Measurements from ENCODE around the gene IQCB1.

Gene IQCB1, protein sequence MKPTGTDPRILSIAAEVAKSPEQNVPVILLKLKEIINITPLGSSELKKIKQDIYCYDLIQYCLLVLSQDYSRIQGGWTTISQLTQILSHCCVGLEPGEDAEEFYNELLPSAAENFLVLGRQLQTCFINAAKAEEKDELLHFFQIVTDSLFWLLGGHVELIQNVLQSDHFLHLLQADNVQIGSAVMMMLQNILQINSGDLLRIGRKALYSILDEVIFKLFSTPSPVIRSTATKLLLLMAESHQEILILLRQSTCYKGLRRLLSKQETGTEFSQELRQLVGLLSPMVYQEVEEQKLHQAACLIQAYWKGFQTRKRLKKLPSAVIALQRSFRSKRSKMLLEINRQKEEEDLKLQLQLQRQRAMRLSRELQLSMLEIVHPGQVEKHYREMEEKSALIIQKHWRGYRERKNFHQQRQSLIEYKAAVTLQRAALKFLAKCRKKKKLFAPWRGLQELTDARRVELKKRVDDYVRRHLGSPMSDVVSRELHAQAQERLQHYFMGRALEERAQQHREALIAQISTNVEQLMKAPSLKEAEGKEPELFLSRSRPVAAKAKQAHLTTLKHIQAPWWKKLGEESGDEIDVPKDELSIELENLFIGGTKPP

GRCh38 chr3:121834671-121835464 is at the start of gene IQCB1, which contains the start of gene EAF2:
Gene IQCB1 (minus strand): TSS chr3:121835060. CDS start chr3:121828960, 6,100 bp downstream.
Gene EAF2 (plus strand): TSS chr3:121835209. CDS start chr3:121835286, 77 bp downstream.
- Histone ChIP-seq H3K9me3 (ENCODE audit: severe bottlenecking) (no peaks in the 10 kb centered on the region), H3K4me3 (ENCODE audit: severe bottlenecking) (peak within 1 kb of the TSS; percentile 71), H3K27me3 (ENCODE audit: insufficient read depth, poor library complexity, severe bottlenecking) (no peaks in the 10 kb centered on the region), H3K36me3 (ENCODE audit: low read depth) (peaks cover 38% of the 10 kb centered on the region), H3K4me1 (ENCODE audit: insufficient read depth, poor library complexity, severe bottlenecking) (peaks cover 14% of the 10 kb centered on the region), H3K27ac (ENCODE audit: poor library complexity, severe bottlenecking) (peak within 1 kb of the TSS; percentile 25)
- ATAC-seq (ENCODE audit: low read depth) = peak; percentile 99
- TF ChIP-seq, protein P1, sequence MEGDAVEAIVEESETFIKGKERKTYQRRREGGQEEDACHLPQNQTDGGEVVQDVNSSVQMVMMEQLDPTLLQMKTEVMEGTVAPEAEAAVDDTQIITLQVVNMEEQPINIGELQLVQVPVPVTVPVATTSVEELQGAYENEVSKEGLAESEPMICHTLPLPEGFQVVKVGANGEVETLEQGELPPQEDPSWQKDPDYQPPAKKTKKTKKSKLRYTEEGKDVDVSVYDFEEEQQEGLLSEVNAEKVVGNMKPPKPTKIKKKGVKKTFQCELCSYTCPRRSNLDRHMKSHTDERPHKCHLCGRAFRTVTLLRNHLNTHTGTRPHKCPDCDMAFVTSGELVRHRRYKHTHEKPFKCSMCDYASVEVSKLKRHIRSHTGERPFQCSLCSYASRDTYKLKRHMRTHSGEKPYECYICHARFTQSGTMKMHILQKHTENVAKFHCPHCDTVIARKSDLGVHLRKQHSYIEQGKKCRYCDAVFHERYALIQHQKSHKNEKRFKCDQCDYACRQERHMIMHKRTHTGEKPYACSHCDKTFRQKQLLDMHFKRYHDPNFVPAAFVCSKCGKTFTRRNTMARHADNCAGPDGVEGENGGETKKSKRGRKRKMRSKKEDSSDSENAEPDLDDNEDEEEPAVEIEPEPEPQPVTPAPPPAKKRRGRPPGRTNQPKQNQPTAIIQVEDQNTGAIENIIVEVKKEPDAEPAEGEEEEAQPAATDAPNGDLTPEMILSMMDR (IDR thresholded peaks at IDR 0.05; ENCODE audit: poor library complexity, severe bottlenecking) = no peak
- peak; percentile 89 for DNase-seq (ENCODE audit: low spot score)

GRCh38 chr3:121883507-121883906 is 48.6 kb upstream of the IQCB1 start:
- Histone ChIP-seq H3K4me1 (ENCODE audit: insufficient read depth, poor library complexity, severe bottlenecking) (no peaks in the 10 kb centered on the region), H3K9me3 (ENCODE audit: severe bottlenecking) (no peaks in the 10 kb centered on the region), H3K4me3 (ENCODE audit: severe bottlenecking) (no peak overlapping the region), H3K36me3 (ENCODE audit: low read depth) (no peaks in the 10 kb centered on the region), H3K27ac (ENCODE audit: poor library complexity, severe bottlenecking) (no peak overlapping the region), H3K27me3 (ENCODE audit: insufficient read depth, poor library complexity, severe bottlenecking) (no peaks in the 10 kb centered on the region)
- ATAC-seq (ENCODE audit: low read depth) (peak; percentile 66), DNase-seq (ENCODE audit: low spot score) (no peak)
- TF ChIP-seq, protein P1 (IDR thresholded peaks at IDR 0.05; ENCODE audit: poor library complexity, severe bottlenecking) = peak; percentile 65

DNA sequence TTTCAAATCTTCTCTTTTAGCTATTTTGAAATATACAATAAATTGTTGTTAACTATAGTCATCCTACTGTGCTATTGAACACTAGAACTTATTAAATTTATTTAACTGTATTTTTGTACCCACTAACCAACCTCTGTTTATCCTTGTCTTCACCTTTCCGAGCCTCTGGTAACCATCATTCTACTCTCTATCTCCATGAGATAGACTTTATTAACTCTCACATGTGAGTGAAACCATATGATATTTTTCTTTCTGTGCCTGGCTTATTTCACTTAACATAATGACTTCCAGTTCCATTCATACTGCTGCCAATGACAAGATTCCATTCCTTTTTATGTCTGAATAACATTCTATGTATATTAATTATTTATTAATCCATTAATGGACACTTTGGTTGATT is 43.6 kb upstream of the IQCB1 start:
- Histone ChIP-seq H3K4me1 (ENCODE audit: insufficient read depth, poor library complexity, severe bottlenecking) (no peaks in the 10 kb centered on the region), H3K9me3 (ENCODE audit: severe bottlenecking) (no peaks in the 10 kb centered on the region), H3K36me3 (ENCODE audit: low read depth) (0 out of 2 replicates have a peak, but pooled peaks cover 1% of the 10 kb centered on the region), H3K27ac (ENCODE audit: poor library complexity, severe bottlenecking) (no peak overlapping the region), H3K4me3 (ENCODE audit: severe bottlenecking) (no peak overlapping the region), H3K27me3 (ENCODE audit: insufficient read depth, poor library complexity, severe bottlenecking) (no peaks in the 10 kb centered on the region)
- no peak for DNase-seq (ENCODE audit: low spot score)
- TF ChIP-seq, protein P1 (IDR thresholded peaks at IDR 0.05; ENCODE audit: poor library complexity, severe bottlenecking) = no peak
- no peak for ATAC-seq (ENCODE audit: low read depth)

- Histone ChIP-seq H3K27me3 (ENCODE audit: insufficient read depth, poor library complexity, severe bottlenecking) (no peaks in the 10 kb centered on the region), H3K4me3 (ENCODE audit: severe bottlenecking) (no peak overlapping the region), H3K4me1 (ENCODE audit: insufficient read depth, poor library complexity, severe bottlenecking) (no peaks in the 10 kb centered on the region), H3K27ac (ENCODE audit: poor library complexity, severe bottlenecking) (no peak overlapping the region), H3K36me3 (ENCODE audit: low read depth) (0 out of 2 replicates have a peak, but pooled peaks cover 7% of the 10 kb centered on the region), H3K9me3 (ENCODE audit: severe bottlenecking) (no peaks in the 10 kb centered on the region)
- DNase-seq (ENCODE audit: low spot score) = no peak
- TF ChIP-seq, protein P1 (IDR thresholded peaks at IDR 0.05; ENCODE audit: poor library complexity, severe bottlenecking) = no peak
- ATAC-seq (ENCODE audit: low read depth) = no peak
Measured at GRCh38 chr3:121871430-121871829, 36.6 kb upstream of the IQCB1 start.
